Hepatocyte (in vitro differentiated cells): ENCODE data around the gene UTP4.

Experiments used
- EZH2 ChIP-seq: fragments of 200-600 bp; sonication (generic); IDR thresholded peaks from 2 replicates; pipeline ENCODE4 v1.6.1; 2016; ENCODE audit warnings: antibody characterized with exemption, mild to moderate bottlenecking, borderline replicate concordance
- EZH2phosphoT487 ChIP-seq: fragments of 200-600 bp; sonication (generic); IDR thresholded peaks from one replicate; pipeline ENCODE4 v1.6.1; 2018; ENCODE audit warnings: antibody characterized with exemption, mild to moderate bottlenecking, low read depth, moderate library complexity; ENCODE audit not compliant: unreplicated experiment, severe bottlenecking
- TF ChIP-seq, protein P1 (sequence below): fragments of 200-600 bp; sonication (generic); IDR thresholded peaks from 2 replicates; pipeline ENCODE4 v1.5.1; 2016; ENCODE audit warnings: antibody characterized with exemption, mild to moderate bottlenecking; ENCODE audit not compliant: poor library complexity

DNA sequence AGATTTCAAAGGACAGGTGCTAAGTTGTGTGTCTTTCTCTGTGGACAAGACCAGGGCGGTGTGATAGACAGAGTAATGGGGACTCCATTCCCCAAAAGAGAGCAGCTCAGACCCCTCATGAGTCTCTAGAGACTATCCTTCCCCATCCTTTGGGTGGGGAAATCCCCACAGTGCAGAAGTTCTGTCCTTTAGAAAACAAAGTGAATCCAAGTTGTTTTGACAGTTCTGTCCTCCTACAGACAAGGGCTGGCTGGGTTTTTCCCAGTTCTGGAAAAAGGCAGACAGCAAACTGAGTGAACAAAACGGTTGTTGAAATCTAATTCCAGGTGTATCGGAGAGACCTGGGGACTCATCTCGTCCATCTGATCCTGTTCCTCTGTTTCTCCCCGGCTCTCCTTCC lies 37.9 kb upstream of the UTP4 start:
- TF ChIP-seq, protein P1, sequence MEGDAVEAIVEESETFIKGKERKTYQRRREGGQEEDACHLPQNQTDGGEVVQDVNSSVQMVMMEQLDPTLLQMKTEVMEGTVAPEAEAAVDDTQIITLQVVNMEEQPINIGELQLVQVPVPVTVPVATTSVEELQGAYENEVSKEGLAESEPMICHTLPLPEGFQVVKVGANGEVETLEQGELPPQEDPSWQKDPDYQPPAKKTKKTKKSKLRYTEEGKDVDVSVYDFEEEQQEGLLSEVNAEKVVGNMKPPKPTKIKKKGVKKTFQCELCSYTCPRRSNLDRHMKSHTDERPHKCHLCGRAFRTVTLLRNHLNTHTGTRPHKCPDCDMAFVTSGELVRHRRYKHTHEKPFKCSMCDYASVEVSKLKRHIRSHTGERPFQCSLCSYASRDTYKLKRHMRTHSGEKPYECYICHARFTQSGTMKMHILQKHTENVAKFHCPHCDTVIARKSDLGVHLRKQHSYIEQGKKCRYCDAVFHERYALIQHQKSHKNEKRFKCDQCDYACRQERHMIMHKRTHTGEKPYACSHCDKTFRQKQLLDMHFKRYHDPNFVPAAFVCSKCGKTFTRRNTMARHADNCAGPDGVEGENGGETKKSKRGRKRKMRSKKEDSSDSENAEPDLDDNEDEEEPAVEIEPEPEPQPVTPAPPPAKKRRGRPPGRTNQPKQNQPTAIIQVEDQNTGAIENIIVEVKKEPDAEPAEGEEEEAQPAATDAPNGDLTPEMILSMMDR, result no peak
- TF ChIP-seq EZH2, result no peak
- no peak for TF ChIP-seq EZH2phosphoT487
